H4 (cell line): ENCODE data around the gene CD28. TPM values are rescaled to one million over a fixed set of nuclear protein-coding genes. Genes with fewer than 3 reads are reported as not detected.
"Not testable (repeated sequence)": the region's sequence is repeated elsewhere in the genome, so short reads cannot be mapped to it uniquely, and the experiment has no call there.

Experiments
- DNase-seq: peaks from one replicate; pipeline ENCODE4 v3.0.0-alpha.2; 2015; ENCODE audit warnings: low spot score
- total RNA-seq: library from RNA; depleted of rRNA; stranded (reverse); fragments of >200 nt; shearing (Covaris generic); gene quantifications from 2 replicates; pipeline ENCODE4 v1.2.3, GENCODE V29; 2014; rRNA removed

The CD28 gene
- total RNA-seq, 1 experiment from 2014 or later: not detected

GRCh38 chr2:203784710-203785270, 78.4 kb downstream of the CD28 start:
- DNase-seq: not testable (repeated sequence)

GRCh38 chr2:203785391-203786110, 79.1 kb downstream of the CD28 start:
- DNase-seq: not testable (repeated sequence)

- no peak for DNase-seq
Measured at GRCh38 chr2:203786549-203787351, 80.3 kb downstream of the CD28 start.

- DNase-seq: no peak
Measured at GRCh38 chr2:203787979-203788378, 81.5 kb downstream of the CD28 start.

Other genes starting within 250 kb of the CD28 start
- gene RAPH1, start 171.3 kb upstream of the CD28 start, total RNA-seq: 2.7 and 3.6 TPM in 2 replicates
- not detected in 2 replicates for gene CTLA4, start 161.1 kb downstream of the CD28 start, total RNA-seq
- not detected in 2 replicates for gene ICOS, start 230.1 kb downstream of the CD28 start, total RNA-seq